ENCODE results near the gene C8A. TPM values are rescaled to one million over a fixed set of nuclear protein-coding genes. Genes with fewer than 3 reads are reported as not detected.

C8A gene
- polyA plus RNA-seq, 1 experiment = not detected

GRCh38 chr1:56843544-56843943 lies 11.1 kb upstream of the C8A start:
- DNase-seq (ENCODE audit: low read depth, low spot score) = no peak
- Histone ChIP-seq H3K27ac (ENCODE audit: low read depth, low read length) (no peak overlapping the region), H3K4me3 (ENCODE audit: low read depth, low read length) (no peak overlapping the region), H3K27me3 (ENCODE audit: control insufficient read depth, insufficient read depth, low read length) (peaks cover 6% of the 10 kb centered on the region), H3K9me3 (ENCODE audit: control insufficient read depth, insufficient read depth, low read length) (peaks cover 8% of the 10 kb centered on the region; the same call in 1 of the 2 replicates)
- TF ChIP-seq, protein P1, sequence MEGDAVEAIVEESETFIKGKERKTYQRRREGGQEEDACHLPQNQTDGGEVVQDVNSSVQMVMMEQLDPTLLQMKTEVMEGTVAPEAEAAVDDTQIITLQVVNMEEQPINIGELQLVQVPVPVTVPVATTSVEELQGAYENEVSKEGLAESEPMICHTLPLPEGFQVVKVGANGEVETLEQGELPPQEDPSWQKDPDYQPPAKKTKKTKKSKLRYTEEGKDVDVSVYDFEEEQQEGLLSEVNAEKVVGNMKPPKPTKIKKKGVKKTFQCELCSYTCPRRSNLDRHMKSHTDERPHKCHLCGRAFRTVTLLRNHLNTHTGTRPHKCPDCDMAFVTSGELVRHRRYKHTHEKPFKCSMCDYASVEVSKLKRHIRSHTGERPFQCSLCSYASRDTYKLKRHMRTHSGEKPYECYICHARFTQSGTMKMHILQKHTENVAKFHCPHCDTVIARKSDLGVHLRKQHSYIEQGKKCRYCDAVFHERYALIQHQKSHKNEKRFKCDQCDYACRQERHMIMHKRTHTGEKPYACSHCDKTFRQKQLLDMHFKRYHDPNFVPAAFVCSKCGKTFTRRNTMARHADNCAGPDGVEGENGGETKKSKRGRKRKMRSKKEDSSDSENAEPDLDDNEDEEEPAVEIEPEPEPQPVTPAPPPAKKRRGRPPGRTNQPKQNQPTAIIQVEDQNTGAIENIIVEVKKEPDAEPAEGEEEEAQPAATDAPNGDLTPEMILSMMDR (IDR thresholded peaks at IDR 0.05; ENCODE audit: low read depth, low read length) = no peak
- CTCF ChIA-PET = interaction anchor here (0.6 to 4.3 kb wide), 2 partner anchors 12 to 335 kb away, joined by 4 to 29 read pairs; no protein-coding TSS in a partner anchor
- POLR2A ChIA-PET = no interaction called here

GRCh38 chr1:56844545-56845136 lies 10.0 kb upstream of the C8A start:
- TF ChIP-seq, protein P1 (IDR thresholded peaks at IDR 0.05; ENCODE audit: low read depth, low read length) = no peak
- no peak overlapping the region for H3K27ac ChIP-seq (ENCODE audit: low read depth, low read length)
- ChIA-PET CTCF (interaction anchor here (0.8 kb wide), 1 partner anchor 12 kb away, joined by 3 read pairs; no protein-coding TSS in a partner anchor), POLR2A (no interaction called here)
- DNase-seq (ENCODE audit: low read depth, low spot score) = no peak
- H3K9me3 ChIP-seq (ENCODE audit: control insufficient read depth, insufficient read depth, low read length) = no peaks in the 10 kb centered on the region
- no peak overlapping the region for H3K4me3 ChIP-seq (ENCODE audit: low read depth, low read length)
- peaks cover 6% of the 10 kb centered on the region for H3K27me3 ChIP-seq (ENCODE audit: control insufficient read depth, insufficient read depth, low read length)

GRCh38 chr1:56845343-56845742 lies 9.3 kb upstream of the C8A start:
- Histone ChIP-seq H3K27ac (ENCODE audit: low read depth, low read length) (no peak overlapping the region), H3K9me3 (ENCODE audit: control insufficient read depth, insufficient read depth, low read length) (no peaks in the 10 kb centered on the region), H3K4me3 (ENCODE audit: low read depth, low read length) (no peak overlapping the region), H3K27me3 (ENCODE audit: control insufficient read depth, insufficient read depth, low read length) (peaks cover 6% of the 10 kb centered on the region)
- CTCF ChIA-PET = interaction anchor here (0.8 kb wide), 1 partner anchor 13 kb away, joined by 3 read pairs; no protein-coding TSS in a partner anchor
- DNase-seq (ENCODE audit: low read depth, low spot score) = no peak
- POLR2A ChIA-PET = no interaction called here
- TF ChIP-seq, protein P1 (IDR thresholded peaks at IDR 0.05; ENCODE audit: low read depth, low read length) = no peak

DNA sequence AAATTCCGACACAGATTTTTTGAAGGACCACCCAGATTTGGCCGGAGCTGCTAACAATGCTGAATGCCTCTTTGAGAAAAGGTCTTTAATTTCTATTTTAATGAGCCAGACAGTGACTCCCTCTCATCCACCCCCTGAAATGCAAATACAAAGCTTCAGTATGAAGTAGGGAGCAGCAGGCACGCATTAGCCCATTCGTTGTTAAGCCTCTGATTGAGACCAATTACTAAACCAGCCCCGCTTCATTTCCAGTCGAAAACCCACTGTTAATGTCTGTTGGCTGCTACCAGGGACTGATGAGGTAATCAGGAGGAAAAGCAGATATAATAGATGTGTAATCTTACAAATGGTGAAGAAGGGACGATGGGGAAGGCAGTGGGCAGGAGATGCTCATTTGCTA lies 4.8 kb upstream of the C8A start:
- TF ChIP-seq, protein P1 (IDR thresholded peaks at IDR 0.05; ENCODE audit: low read depth, low read length) = no peak
- no peak overlapping the region for H3K27ac ChIP-seq (ENCODE audit: low read depth, low read length)
- peaks cover 4% of the 10 kb centered on the region for H3K27me3 ChIP-seq (ENCODE audit: control insufficient read depth, insufficient read depth, low read length)
- ChIA-PET CTCF (no interaction called here), POLR2A (no interaction called here)
- no peak for DNase-seq (ENCODE audit: low read depth, low spot score)
- no peaks in the 10 kb centered on the region for H3K9me3 ChIP-seq (ENCODE audit: control insufficient read depth, insufficient read depth, low read length)
- H3K4me3 ChIP-seq (ENCODE audit: low read depth, low read length) = no peak overlapping the region

DNA sequence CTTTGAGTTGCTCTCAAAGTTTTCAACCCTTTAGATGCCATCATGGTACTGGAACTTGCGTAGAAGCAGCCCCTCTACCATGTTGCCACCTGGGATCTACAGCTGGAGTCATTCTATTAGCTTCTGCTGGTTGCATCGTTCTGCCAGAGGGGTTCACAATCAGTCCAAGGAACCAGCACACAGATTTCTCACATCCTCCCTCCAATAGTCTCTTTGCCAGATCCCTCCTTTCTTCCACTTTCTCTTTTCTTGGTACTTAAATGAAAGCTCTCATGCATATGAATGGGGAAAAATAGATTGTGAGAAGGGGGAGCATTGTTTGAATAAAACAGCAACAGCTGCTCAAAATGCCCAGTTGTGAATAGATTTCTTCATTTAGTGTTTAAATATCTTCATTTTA lies 4.2 kb upstream of the C8A start:
- POLR2A ChIA-PET = no interaction called here
- H3K27ac ChIP-seq (ENCODE audit: low read depth, low read length) = no peak overlapping the region
- H3K4me3 ChIP-seq (ENCODE audit: low read depth, low read length) = no peak overlapping the region
- CTCF ChIA-PET = no interaction called here
- peaks cover 1% of the 10 kb centered on the region for H3K27me3 ChIP-seq (ENCODE audit: control insufficient read depth, insufficient read depth, low read length)
- DNase-seq (ENCODE audit: low read depth, low spot score) = no peak
- TF ChIP-seq, protein P1 (IDR thresholded peaks at IDR 0.05; ENCODE audit: low read depth, low read length) = no peak
- no peaks in the 10 kb centered on the region for H3K9me3 ChIP-seq (ENCODE audit: control insufficient read depth, insufficient read depth, low read length)
